ENCODE measurements around the gene STAC3. TPM values are rescaled to one million over a fixed set of nuclear protein-coding genes. Genes with fewer than 3 reads are reported as not detected.

STAC3 gene
- total and polyA plus RNA-seq, 2 of the 13 experiments (the other 11 are each of a cell fraction or from before 2014, with no cell fraction given) = 0.18 to 0.22 TPM

GRCh38 chr12:57238854-57239554, 12.0 kb downstream of the STAC3 start (continued):
- TF ChIP-seq ZBTB40 (IDR thresholded peaks at IDR 0.05) (no peak), ZBTB40 (CRISPR knock-in tag; IDR thresholded peaks at IDR 0.05) (no peak), HDAC1 (CRISPR knock-in tag; IDR thresholded peaks at IDR 0.05) (peak; percentile 16; the same call in 1 of the 2 replicates), TOPORS (CRISPR knock-in tag; IDR thresholded peaks at IDR 0.05) (peak; percentile 75; the same call in 1 of the 2 replicates), THAP7 (CRISPR knock-in tag; IDR thresholded peaks at IDR 0.05) (peak; percentile 66; the same call in 1 of the 2 replicates), ZKSCAN1 (IDR thresholded peaks at IDR 0.05; ENCODE audit: low read length) (no peak), ZNF281 (CRISPR knock-in tag; IDR thresholded peaks at IDR 0.05; ENCODE audit: borderline replicate concordance) (no peak), ATF7-NPFF (CRISPR knock-in tag; IDR thresholded peaks at IDR 0.05; ENCODE audit: low read depth) (peak; percentile 60; the same call in 1 of the 2 replicates), SRF (IDR thresholded peaks at IDR 0.05; ENCODE audit: low read depth, low read length) (no peak), HMGXB4 (CRISPR knock-in tag; IDR thresholded peaks at IDR 0.05; ENCODE audit: borderline replicate concordance in 1 of 2, low read depth in 1 of 2) (peak; percentile 98 to 99), HNRNPLL (IDR thresholded peaks at IDR 0.05; ENCODE audit: low read depth, low read length, poor library complexity, severe bottlenecking) (peak; percentile 64), ZNF274 (CRISPR knock-in tag; IDR thresholded peaks at IDR 0.05) (peak; percentile 22; the same call in 1 of the 2 replicates), STAG1 (CRISPR knock-in tag; IDR thresholded peaks at IDR 0.05) (peak; percentile 92)
